Measurements from ENCODE around the gene CD84.
"Not testable (repeated sequence)": the region's sequence is repeated elsewhere in the genome, so short reads cannot be mapped to it uniquely, and the experiment has no call there.

Gene CD84

GRCh38 chr1:160539990-160540858 lies 39.1 kb downstream of the CD84 start:
- peak; percentile 74 for DNase-seq

DNA sequence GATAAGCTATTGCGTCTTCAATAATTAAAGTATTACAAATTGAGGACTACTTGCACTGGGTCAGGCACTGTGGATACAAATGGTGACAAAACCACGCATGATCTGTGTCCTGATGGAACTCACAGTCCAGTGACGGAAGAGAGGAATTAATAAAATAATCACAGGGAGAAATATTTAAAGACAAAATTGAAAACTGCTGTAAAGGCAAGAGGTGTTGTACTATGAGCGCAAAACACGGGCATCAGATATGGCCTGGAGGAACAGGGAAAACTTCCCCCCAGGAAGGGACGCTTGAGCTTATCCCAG lies 39.7 kb downstream of the CD84 start:
- DNase-seq: no peak

- no peak for DNase-seq
Observed at GRCh38 chr1:160538985-160539651, 40.2 kb downstream of the CD84 start.

DNA sequence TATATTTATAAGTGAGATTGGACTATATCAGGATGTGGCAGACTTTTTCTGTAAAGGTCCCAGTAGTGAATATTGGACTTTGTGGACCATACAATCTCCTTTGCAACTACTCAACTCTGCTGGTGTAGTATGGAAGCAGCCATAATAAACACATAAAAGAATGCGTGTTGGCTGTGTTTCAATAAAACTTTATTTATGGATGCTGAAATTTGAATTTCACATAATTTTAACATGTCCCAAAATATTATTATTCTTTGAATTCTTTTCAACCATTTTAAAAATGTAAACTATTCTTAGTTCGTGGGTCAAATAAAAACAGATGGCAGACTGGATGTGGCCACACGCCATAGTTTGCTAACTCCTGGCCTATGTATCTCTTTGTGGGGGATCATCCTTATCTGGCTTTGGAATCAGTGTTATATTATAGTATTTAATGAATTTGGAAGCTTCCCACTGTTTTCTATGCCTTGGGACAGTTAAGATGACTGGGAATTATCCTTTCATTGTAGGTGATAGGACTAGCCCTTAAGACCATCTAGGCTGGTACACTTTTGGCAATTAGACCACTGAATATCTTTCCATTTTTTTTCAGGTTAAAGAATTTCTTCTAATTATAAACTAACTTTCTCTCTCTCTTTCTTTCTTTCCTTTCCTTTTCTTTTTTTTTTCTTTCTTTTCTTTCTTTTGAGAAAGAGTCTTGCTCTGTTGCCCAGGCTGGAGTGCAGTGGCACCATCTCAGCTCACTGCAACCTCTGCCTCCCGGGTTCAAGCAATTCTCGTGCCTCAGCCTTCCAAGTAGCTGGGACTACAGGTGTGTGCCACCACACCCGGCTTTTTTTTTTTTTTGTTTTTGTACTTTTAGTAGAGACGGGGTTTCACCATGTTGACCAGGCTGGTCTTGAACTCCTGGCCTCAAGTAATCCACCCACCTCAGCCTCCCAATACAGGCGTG lies 41.3 kb downstream of the CD84 start:
- no peak for DNase-seq

DNA sequence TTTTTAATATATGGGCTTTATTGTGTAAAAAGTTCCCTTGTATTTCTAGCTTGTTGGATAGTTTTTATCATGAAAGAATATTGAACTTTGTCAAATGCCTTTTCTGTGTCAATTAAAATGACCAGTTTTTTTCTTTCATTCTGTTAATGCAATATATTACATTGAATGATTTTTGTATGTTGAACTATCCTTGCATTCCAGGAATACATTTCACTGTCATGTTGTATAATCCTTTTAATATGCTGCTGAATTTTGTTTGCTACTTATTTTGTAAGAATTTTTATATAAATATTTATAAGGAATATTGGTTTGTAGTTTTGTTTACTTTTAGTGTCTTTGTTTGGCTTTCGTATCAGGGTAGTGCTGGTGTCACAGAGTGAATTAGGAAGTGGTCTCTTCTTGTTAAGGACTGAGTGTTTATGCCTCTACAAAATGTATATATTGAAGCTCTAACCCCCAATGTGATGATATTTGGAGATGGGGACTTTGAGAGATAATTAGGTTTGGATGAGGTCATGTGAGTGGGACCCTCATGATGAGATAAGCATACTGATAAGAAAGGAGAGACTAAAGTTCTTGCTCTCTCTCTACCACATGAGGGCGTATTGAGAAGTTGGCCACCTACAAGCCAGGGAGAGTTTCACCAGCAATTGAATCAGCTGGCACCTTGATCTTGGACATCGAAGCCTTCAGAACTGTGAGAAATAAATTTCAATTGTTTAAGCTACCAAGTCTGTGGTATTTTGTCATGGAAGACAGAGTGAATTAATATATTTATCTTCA lies 44.3 kb downstream of the CD84 start:
- DNase-seq: no peak

GRCh38 chr1:160532557-160532813 lies 46.8 kb downstream of the CD84 start:
- DNase-seq: not testable (repeated sequence)

DNA sequence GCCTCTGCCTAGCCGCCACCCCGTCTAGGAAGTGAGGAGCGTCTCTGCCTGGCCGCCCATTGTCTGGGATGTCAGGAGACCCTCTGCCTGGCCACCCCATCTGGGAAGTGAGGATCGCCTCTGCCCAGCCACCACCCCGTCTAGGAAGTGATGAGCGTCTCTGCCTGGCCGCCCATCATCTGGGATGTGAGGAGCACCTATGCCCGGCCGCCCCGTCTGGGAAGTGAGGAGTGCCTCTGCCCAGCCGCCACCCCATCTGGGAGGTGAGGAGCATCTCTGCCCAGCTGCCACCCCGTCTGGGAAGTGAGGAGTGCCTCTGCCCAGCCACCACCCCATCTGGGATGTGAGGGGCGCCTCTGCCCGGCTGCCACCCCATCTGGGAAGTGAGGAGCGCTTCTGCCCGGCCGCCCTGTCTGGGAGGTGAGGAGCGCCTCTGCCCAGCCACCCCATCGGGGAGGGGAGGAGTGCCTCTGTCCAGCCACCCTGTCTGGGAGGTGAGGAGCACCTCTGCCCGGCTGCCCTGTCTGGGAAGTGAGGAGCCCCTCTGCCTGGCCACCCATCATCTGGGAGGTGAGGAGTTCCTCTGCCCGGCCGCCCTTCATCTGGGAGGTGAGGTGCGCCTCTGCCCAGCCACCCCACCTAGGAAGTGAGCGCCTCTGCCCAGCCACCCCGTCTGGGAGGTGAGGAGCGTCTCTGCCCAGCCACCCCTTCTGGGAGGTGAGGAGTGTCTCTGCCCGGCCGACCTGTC lies 47.3 kb downstream of the CD84 start:
- DNase-seq: not testable (repeated sequence)

GRCh38 chr1:160529401-160529952 lies 49.8 kb downstream of the CD84 start:
- DNase-seq: not testable (repeated sequence)

GRCh38 chr1:160523789-160524188 lies 55.5 kb downstream of the CD84 start:
- DNase-seq: not testable (repeated sequence)

DNA sequence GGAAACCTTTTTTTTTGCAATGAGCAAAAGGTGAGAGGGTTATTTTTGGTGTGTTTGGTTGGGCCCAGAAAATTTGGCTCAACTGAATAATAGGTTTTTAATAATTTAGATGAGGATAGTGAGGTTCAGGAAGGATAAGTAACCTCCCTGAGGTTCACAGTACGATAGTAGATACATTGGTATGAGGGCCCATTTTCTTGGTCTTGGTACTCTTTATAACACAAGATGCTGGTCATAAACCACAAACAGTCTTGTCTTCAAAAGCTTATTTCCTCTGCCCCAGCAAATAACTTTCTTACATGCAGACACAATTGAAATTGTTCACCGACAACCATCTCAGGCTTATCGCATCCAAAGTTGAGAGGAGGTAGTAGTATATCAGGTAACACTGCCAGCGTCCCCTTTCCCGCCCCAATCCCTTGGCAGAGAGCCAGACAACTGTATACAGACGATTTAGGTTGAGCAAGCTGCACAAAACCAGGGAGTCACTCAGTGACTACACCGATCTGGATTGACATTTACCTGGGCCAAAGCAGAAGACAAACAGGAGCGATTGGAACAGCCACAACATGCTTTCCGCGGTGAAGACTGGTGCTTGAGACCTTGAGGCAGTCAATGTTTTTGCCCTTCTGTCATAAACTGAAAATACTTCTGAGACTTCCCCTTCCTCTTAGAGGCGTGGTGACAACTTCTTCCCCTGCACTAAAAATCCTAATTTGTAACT lies 56.5 kb downstream of the CD84 start, which contains the start of gene SLAMF6:
Gene SLAMF6 (minus strand): TSS at position 634 of the 724 bp plus-strand sequence. CDS start 63 bp downstream, at position 571.
- peak; percentile 55 for DNase-seq

DNA sequence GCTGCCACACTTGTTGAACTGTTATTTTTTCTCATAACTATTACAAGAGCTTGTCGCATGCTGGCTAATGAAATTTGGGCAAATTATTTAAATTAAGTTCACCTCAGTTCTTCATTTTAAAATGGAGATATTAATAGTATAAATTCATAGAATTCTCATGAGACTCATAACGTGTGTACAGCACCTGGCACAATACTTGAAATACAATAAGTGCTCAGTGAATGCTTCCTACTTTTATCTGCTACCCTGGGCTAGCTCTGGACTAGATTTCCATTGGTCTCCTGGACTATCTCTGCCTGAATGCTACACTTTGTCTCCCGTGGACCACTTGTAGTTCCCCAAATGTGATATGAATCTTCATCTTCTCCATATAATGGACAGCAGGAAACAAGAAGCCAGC lies 57.2 kb downstream of the CD84 start:
- no peak for DNase-seq

DNA sequence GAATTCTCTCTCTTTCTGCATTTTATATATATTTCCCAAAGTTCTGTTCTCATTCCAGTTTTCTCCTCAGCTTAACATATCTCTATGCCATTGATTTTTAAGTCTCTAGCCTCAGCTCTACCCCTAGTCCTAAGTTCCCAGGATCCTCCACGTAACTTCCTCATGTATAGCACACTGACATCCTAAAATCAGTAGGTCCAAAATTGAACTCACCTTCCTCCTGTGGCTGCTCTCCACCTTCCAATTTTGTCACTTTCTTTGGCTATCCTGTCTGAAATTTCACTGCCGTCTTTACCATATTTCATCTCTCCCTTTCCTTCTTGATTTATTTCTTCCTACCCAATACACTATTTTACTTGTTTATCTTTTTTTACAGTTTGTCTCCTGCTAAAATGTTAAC lies 57.7 kb downstream of the CD84 start:
- DNase-seq: no peak

- peak; percentile 7 for DNase-seq
Observed at GRCh38 chr1:160520999-160521398, 58.3 kb downstream of the CD84 start.

GRCh38 chr1:160520582-160520981 lies 58.7 kb downstream of the CD84 start:
- DNase-seq: peak; percentile 13

- peak; percentile 54 for DNase-seq
Observed at GRCh38 chr1:160519642-160520435, 59.5 kb downstream of the CD84 start.

GRCh38 chr1:160517519-160517918 lies 61.8 kb downstream of the CD84 start:
- DNase-seq: not testable (repeated sequence)

DNA sequence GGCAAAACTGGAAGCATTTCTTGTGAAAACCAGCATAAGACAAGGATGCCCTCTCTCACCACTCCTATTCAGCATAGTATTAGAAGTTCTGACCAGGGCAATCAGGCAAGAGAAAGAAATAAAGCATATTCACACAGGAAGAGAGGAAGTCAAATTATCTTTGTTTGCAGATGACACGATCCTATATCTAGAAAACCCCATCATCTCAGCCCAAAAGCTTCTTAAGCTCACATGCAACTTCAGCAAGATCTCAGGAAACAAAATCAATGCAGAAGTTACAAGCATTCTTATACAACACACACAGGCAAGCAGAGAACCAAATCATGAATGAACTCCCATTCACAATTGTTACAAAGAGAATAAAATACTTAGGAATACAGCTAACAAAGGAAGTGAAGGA lies 63.4 kb downstream of the CD84 start:
- DNase-seq: not testable (repeated sequence)

DNA sequence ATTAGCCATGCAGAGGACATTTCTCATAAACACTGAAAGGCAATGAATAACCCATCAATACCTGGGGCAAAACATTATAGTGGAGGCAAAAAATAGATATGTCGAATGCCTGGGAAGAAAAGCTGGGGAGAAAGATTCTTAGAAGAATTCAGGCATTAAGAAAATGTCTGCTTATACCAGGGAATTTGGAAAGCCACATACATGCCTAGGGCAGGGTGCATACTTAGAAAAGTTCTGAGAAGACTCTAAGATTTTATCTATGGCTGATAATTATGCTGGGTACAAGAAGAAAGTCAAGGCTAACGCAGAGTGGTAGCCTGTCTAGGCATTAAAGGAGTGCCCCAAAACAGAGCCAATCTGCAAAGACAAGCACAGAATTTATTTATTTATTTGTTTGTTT lies 74.6 kb downstream of the CD84 start:
- DNase-seq: no peak

GRCh38 chr1:160503087-160503486 lies 76.2 kb downstream of the CD84 start:
- no peak for DNase-seq
